GM10266 (cell line): ENCODE measurements around the gene LGALSL.

Source experiments
- DNase-seq: peaks from one replicate; pipeline ENCODE4 v3.0.0; 2012; ENCODE audit errors: extremely low spot score
- CTCF ChIP-seq: IDR thresholded peaks from 2 replicates; pipeline ENCODE4 v1.5.1; 2012; ENCODE audit warnings: mild to moderate bottlenecking, low read depth; ENCODE audit not compliant: control insufficient read depth, insufficient read depth; ENCODE audit errors: missing control alignments

Gene LGALSL

GRCh38 chr2:64462940-64463700, 9.2 kb downstream of the LGALSL start:
- TF ChIP-seq CTCF, result no peak
- no peak for DNase-seq

- no peak for TF ChIP-seq CTCF
- no peak for DNase-seq
Measured at GRCh38 chr2:64463781-64464180, 9.8 kb downstream of the LGALSL start.

- no peak for TF ChIP-seq CTCF
- no peak for DNase-seq
Measured at GRCh38 chr2:64466478-64467085, 12.6 kb downstream of the LGALSL start.

GRCh38 chr2:64467096-64467843, 13.3 kb downstream of the LGALSL start:
- DNase-seq, result no peak
- TF ChIP-seq CTCF, result no peak

- no peak for DNase-seq
- no peak for TF ChIP-seq CTCF
Measured at GRCh38 chr2:64469261-64469660, 15.3 kb downstream of the LGALSL start.

GRCh38 chr2:64470071-64470470, 16.1 kb downstream of the LGALSL start:
- no peak for DNase-seq
- no peak for TF ChIP-seq CTCF
